C4-2B (cell line): ENCODE data around the gene BPI.

Source experiments
- ZFX ChIP-seq: fragments of 450-650 bp; IDR thresholded peaks from 2 replicates; pipeline ENCODE4 v1.6.1; 2017
- TF ChIP-seq, protein P1 (sequence below): fragments of 450-650 bp; conservative IDR thresholded peaks from 2 replicates; pipeline ENCODE4 v1.5.1; 2017; ENCODE audit warnings: mild to moderate bottlenecking

DNA sequence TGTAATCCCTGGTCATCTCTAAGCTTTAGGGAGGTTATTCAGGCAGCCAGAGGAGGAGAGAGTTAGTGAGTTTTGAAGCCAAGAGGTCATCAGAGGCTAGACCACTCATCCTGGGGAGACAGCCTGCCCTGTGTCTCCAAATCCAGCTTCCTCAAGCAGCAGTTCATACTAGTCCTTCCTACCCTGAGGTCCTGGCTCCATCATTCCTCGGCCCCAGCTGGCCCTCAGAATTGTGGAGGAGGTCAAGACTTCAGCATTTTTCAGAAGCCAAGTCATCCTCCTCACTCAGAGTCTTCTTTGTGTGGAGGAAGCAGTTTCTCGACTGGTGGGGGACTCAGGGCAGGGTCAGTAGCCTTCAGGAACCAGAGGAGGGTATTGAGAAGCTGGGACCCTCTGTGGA lies 31.0 kb upstream of the BPI start:
- TF ChIP-seq, protein P1, sequence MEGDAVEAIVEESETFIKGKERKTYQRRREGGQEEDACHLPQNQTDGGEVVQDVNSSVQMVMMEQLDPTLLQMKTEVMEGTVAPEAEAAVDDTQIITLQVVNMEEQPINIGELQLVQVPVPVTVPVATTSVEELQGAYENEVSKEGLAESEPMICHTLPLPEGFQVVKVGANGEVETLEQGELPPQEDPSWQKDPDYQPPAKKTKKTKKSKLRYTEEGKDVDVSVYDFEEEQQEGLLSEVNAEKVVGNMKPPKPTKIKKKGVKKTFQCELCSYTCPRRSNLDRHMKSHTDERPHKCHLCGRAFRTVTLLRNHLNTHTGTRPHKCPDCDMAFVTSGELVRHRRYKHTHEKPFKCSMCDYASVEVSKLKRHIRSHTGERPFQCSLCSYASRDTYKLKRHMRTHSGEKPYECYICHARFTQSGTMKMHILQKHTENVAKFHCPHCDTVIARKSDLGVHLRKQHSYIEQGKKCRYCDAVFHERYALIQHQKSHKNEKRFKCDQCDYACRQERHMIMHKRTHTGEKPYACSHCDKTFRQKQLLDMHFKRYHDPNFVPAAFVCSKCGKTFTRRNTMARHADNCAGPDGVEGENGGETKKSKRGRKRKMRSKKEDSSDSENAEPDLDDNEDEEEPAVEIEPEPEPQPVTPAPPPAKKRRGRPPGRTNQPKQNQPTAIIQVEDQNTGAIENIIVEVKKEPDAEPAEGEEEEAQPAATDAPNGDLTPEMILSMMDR, result no peak
- no peak for TF ChIP-seq ZFX
